Measurements from ENCODE around the gene PABPN1.

The PABPN1 gene

GRCh38 chr14:23353433-23353780 lies 32.1 kb downstream of the PABPN1 start:
- Mint-ChIP-seq H3K9me3 (no peaks in the 10 kb centered on the region), H3K27me3 (ENCODE audit: low read depth) (peaks cover 41% of the 10 kb centered on the region), H3K36me3 (ENCODE audit: low read depth) (no peaks in the 10 kb centered on the region), H3K27ac (no peak overlapping the region), H3K4me3 (peak overlapping the region; percentile 79), H3K4me1 (ENCODE audit: low read depth) (peaks cover 8% of the 10 kb centered on the region)
- DNase-seq (ENCODE audit: low spot score) = no peak

DNA sequence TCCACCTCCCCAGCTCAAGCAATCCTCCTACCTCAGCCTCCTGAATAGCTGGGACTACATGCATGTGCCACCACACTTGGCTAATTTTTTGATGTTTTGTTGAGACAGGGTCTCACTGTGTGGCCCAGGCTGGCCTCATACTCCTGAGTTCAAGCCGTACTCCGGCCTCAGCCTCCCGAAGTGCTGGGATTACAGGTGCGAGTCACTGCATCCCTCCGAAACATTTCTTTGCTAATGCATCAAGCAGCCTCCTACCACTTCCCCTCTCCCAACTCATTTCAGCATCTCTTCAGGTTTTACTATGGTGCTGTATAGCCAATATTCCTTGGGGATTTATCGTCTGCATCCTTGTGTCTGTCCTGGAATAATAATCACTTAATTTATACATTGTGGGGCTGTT lies 33.7 kb downstream of the PABPN1 start:
- no peaks in the 10 kb centered on the region for H3K36me3 Mint-ChIP-seq (ENCODE audit: low read depth)
- H3K27ac Mint-ChIP-seq = no peak overlapping the region
- H3K4me1 Mint-ChIP-seq (ENCODE audit: low read depth) = peaks cover 8% of the 10 kb centered on the region
- peaks cover 41% of the 10 kb centered on the region for H3K27me3 Mint-ChIP-seq (ENCODE audit: low read depth)
- no peak for DNase-seq (ENCODE audit: low spot score)
- no peak overlapping the region for H3K4me3 Mint-ChIP-seq
- no peaks in the 10 kb centered on the region for H3K9me3 Mint-ChIP-seq

GRCh38 chr14:23355871-23356435 lies 34.7 kb downstream of the PABPN1 start:
- no peaks in the 10 kb centered on the region for H3K36me3 Mint-ChIP-seq (ENCODE audit: low read depth)
- no peak for DNase-seq (ENCODE audit: low spot score)
- H3K9me3 Mint-ChIP-seq = no peaks in the 10 kb centered on the region
- no peak overlapping the region for H3K27ac Mint-ChIP-seq
- no peak overlapping the region for H3K4me3 Mint-ChIP-seq
- H3K27me3 Mint-ChIP-seq (ENCODE audit: low read depth) = peaks cover 31% of the 10 kb centered on the region
- H3K4me1 Mint-ChIP-seq (ENCODE audit: low read depth) = peaks cover 8% of the 10 kb centered on the region

DNA sequence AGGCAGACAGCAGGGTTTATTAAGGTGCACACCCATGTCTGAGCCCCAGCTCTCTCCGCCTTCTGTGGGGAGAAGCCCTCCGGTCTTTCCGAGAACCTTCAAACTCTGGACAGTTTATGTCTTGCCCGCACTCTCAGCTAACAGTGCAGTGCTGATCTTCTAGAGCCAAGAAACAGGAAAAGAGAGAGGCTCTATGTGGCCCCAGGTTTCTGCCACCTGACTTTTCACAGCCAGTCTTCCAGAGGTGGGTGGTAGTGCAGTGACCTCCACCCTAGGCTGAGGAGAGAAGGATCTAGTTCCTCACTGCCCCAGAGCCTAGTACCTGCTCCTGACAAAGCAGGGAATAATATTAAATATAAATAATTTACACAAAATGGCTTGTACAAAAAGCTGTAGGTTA lies 35.4 kb downstream of the PABPN1 start:
- Mint-ChIP-seq H3K4me3 (no peak overlapping the region), H3K36me3 (ENCODE audit: low read depth) (no peaks in the 10 kb centered on the region), H3K27me3 (ENCODE audit: low read depth) (peaks cover 26% of the 10 kb centered on the region), H3K4me1 (ENCODE audit: low read depth) (peaks cover 8% of the 10 kb centered on the region), H3K9me3 (no peaks in the 10 kb centered on the region), H3K27ac (no peak overlapping the region)
- DNase-seq (ENCODE audit: low spot score) = no peak

GRCh38 chr14:23357261-23357660 lies 36.0 kb downstream of the PABPN1 start:
- Mint-ChIP-seq H3K4me1 (ENCODE audit: low read depth) (peaks cover 8% of the 10 kb centered on the region), H3K27me3 (ENCODE audit: low read depth) (peaks cover 29% of the 10 kb centered on the region), H3K27ac (no peak overlapping the region), H3K4me3 (no peak overlapping the region), H3K36me3 (ENCODE audit: low read depth) (no peaks in the 10 kb centered on the region), H3K9me3 (no peaks in the 10 kb centered on the region)
- no peak for DNase-seq (ENCODE audit: low spot score)

GRCh38 chr14:23358042-23358441 lies 36.8 kb downstream of the PABPN1 start:
- Mint-ChIP-seq H3K9me3 (no peaks in the 10 kb centered on the region), H3K27me3 (ENCODE audit: low read depth) (peaks cover 29% of the 10 kb centered on the region), H3K4me1 (ENCODE audit: low read depth) (peaks cover 4% of the 10 kb centered on the region), H3K27ac (no peak overlapping the region), H3K36me3 (ENCODE audit: low read depth) (no peaks in the 10 kb centered on the region), H3K4me3 (no peak overlapping the region)
- DNase-seq (ENCODE audit: low spot score) = no peak

GRCh38 chr14:23358553-23359166 lies 37.4 kb downstream of the PABPN1 start:
- H3K27me3 Mint-ChIP-seq (ENCODE audit: low read depth) = peaks cover 27% of the 10 kb centered on the region
- no peaks in the 10 kb centered on the region for H3K36me3 Mint-ChIP-seq (ENCODE audit: low read depth)
- no peaks in the 10 kb centered on the region for H3K4me1 Mint-ChIP-seq (ENCODE audit: low read depth)
- no peak for DNase-seq (ENCODE audit: low spot score)
- no peak overlapping the region for H3K27ac Mint-ChIP-seq
- no peak overlapping the region for H3K4me3 Mint-ChIP-seq
- H3K9me3 Mint-ChIP-seq = no peaks in the 10 kb centered on the region

GRCh38 chr14:23359167-23359626 lies 37.9 kb downstream of the PABPN1 start:
- no peak overlapping the region for H3K4me3 Mint-ChIP-seq

DNA sequence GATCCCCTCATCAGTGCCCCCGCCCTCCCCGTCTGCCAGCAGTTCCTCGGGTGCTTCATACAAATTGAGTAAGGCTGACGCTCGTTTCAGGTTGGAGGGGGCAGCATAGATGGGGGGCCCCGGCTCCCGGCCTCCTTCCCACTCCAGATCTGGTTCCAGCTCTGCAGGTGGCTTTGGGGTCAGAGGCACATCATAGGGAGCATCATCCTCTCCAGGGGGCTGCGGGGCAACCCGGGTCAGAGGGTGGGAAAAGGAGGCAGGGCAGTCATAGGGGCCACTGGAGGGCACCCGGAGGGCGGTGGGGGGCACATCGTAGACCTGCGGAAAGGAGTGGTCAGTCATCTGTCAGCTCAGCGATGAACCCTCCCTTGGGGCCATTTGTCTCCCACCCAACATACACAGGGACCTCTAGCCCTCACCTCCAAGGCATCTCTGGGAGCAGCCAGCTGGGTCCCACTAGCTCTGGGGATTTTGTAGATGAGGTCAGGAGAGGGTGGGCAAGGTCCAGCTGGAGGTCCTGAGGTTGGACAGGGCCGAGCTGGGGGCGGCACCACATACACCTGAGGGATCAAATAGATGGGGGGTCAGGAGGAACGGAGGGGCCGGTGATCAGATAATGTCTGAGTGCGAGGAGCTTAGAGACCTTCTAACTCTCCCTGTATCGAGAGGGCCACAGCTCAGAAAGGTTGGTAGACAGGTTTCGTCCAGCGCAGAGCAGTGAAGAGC lies 38.6 kb downstream of the PABPN1 start:
- Mint-ChIP-seq H3K9me3 (no peaks in the 10 kb centered on the region), H3K4me1 (ENCODE audit: low read depth) (no peaks in the 10 kb centered on the region)

More at GRCh38 chr14:23359167-23359626, 37.9 kb downstream of the PABPN1 start:
- Mint-ChIP-seq H3K4me1 (ENCODE audit: low read depth) (no peaks in the 10 kb centered on the region), H3K27ac (no peak overlapping the region), H3K9me3 (no peaks in the 10 kb centered on the region), H3K27me3 (ENCODE audit: low read depth) (peaks cover 24% of the 10 kb centered on the region), H3K36me3 (ENCODE audit: low read depth) (no peaks in the 10 kb centered on the region)
- DNase-seq (ENCODE audit: low spot score) = no peak

DNA sequence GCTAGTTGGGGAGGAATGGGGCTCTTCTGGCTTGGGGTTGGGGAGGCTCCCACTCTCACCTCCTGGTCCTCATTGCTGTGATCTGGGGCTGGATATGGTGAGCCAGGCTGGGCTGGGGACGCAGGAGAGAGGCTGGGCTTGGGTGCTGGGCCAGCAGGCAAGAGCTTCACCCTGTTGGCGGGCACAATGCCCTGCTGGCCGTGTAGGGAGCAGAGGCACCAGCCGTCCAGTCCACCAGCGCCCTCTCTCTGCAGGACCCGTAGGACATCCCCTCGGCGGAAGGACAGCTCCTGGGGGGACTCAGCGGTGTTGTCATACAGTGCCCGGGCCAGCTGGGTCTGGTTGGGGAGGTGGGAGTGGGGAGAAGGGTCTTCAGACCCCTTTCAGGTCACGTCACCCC lies 39.2 kb downstream of the PABPN1 start:
- Mint-ChIP-seq H3K27ac (no peak overlapping the region), H3K9me3 (no peaks in the 10 kb centered on the region), H3K36me3 (ENCODE audit: low read depth) (no peaks in the 10 kb centered on the region), H3K4me3 (no peak overlapping the region), H3K27me3 (ENCODE audit: low read depth) (peaks cover 20% of the 10 kb centered on the region), H3K4me1 (ENCODE audit: low read depth) (no peaks in the 10 kb centered on the region)
- no peak for DNase-seq (ENCODE audit: low spot score)

More for the DNA sequence above, 38.6 kb downstream of the PABPN1 start:
- DNase-seq (ENCODE audit: low spot score) = no peak
- H3K36me3 Mint-ChIP-seq (ENCODE audit: low read depth) = no peaks in the 10 kb centered on the region
- no peak overlapping the region for H3K27ac Mint-ChIP-seq
- H3K4me3 Mint-ChIP-seq = no peak overlapping the region
- H3K27me3 Mint-ChIP-seq (ENCODE audit: low read depth) = peaks cover 25% of the 10 kb centered on the region

- Mint-ChIP-seq H3K4me3 (no peak overlapping the region), H3K4me1 (ENCODE audit: low read depth) (no peaks in the 10 kb centered on the region), H3K9me3 (no peaks in the 10 kb centered on the region), H3K27ac (no peak overlapping the region), H3K36me3 (ENCODE audit: low read depth) (no peaks in the 10 kb centered on the region), H3K27me3 (ENCODE audit: low read depth) (peaks cover 20% of the 10 kb centered on the region)
- no peak for DNase-seq (ENCODE audit: low spot score)
These were observed 40.1 kb downstream of the PABPN1 start for GRCh38 chr14:23361320-23361719.

DNA sequence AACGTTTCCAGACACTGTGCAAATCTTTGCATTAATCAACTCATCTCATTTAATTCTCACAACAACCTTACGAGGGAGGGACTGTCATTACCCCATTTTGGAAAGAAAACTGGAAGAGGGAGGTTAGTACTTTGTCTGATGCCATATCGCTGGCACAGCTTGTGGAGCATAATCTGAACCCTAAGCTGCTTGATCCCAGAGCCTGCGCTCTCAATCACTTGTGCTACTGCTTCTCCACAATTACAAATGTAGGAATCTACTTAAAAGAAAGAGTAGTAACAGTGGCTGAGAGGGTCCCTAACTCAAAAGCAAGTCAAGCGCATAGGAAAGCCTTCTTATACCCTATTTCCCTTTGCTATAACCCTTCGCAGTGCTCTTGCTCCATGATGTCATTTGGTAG lies 40.5 kb downstream of the PABPN1 start:
- H3K36me3 Mint-ChIP-seq (ENCODE audit: low read depth) = no peaks in the 10 kb centered on the region
- no peak overlapping the region for H3K4me3 Mint-ChIP-seq
- no peaks in the 10 kb centered on the region for H3K9me3 Mint-ChIP-seq
- no peak for DNase-seq (ENCODE audit: low spot score)
- no peaks in the 10 kb centered on the region for H3K4me1 Mint-ChIP-seq (ENCODE audit: low read depth)
- H3K27me3 Mint-ChIP-seq (ENCODE audit: low read depth) = peaks cover 24% of the 10 kb centered on the region
- H3K27ac Mint-ChIP-seq = no peak overlapping the region

DNA sequence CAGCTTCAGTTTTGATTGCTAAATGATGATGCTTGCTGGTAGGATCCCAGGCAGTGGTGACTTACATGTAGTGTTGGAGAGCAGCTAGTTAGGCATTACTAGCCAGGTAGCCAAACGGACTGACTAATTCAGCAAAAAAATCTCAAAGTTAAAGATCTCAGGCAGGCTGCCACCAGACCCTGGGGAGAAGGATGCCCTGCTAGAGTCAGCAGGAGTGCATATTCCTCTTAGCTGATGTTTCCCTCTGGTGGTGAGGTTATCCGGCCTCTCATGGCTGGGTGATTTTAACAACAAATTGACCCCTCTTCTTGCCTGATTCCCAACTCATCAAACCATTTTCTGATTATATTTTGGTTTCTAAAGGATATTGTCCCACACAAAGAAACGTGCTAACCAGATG lies 40.9 kb downstream of the PABPN1 start:
- H3K36me3 Mint-ChIP-seq (ENCODE audit: low read depth) = no peaks in the 10 kb centered on the region
- no peaks in the 10 kb centered on the region for H3K9me3 Mint-ChIP-seq
- H3K27ac Mint-ChIP-seq = no peak overlapping the region
- DNase-seq (ENCODE audit: low spot score) = no peak
- H3K27me3 Mint-ChIP-seq (ENCODE audit: low read depth) = peaks cover 28% of the 10 kb centered on the region
- H3K4me3 Mint-ChIP-seq = no peak overlapping the region
- H3K4me1 Mint-ChIP-seq (ENCODE audit: low read depth) = no peaks in the 10 kb centered on the region

- Mint-ChIP-seq H3K4me1 (ENCODE audit: low read depth) (no peaks in the 10 kb centered on the region), H3K9me3 (no peaks in the 10 kb centered on the region), H3K27ac (no peak overlapping the region), H3K27me3 (ENCODE audit: low read depth) (peaks cover 46% of the 10 kb centered on the region), H3K4me3 (no peak overlapping the region), H3K36me3 (ENCODE audit: low read depth) (no peaks in the 10 kb centered on the region)
- no peak for DNase-seq (ENCODE audit: low spot score)
These were observed 43.1 kb downstream of the PABPN1 start for GRCh38 chr14:23364164-23365035.
